ENCODE measurements around the gene KCNJ18.
A peak's percentile ranks its signal among the peaks of the same experiment; 100 is the strongest.
"Not testable (repeated sequence)": the region's sequence is repeated elsewhere in the genome, so short reads cannot be mapped to it uniquely, and the experiment has no call there.

KCNJ18 gene

DNA sequence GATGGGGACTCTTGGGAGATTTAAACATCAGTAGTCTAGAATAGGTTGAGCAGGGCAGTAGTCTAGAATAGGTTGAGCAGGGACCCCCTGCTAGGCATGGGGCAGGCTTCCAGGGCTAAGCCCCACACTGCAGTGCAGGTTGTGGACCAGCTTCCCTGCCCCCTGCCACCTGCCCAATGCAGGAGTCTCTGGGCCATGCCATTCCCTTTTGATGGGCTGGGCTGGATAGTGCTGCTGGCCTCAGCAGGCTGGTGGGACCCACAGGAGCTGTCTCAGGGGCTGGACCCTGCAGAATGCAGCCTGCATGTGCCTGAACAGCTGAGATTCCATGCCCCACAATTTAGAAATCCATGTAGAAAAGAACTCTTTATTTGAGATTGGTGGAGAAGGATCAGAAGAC is 26.6 kb downstream of the KCNJ18 start:
- H3K4me3 ChIP-seq (ENCODE audit: low read depth, low read length); POLR2A ChIA-PET; CTCF ChIA-PET; H3K9me3 ChIP-seq (ENCODE audit: control insufficient read depth, insufficient read depth, low read depth, low read length); H3K27ac ChIP-seq (ENCODE audit: extremely low read depth, low read depth, low read length); H3K4me1 ChIP-seq (ENCODE audit: control insufficient read depth, insufficient read depth, low read length); H3K36me3 ChIP-seq (ENCODE audit: control insufficient read depth in 2 of 2, insufficient read depth in 1 of 2, low read length in 2 of 2): not testable (repeated sequence)

- H3K36me3 ChIP-seq (ENCODE audit: control insufficient read depth in 2 of 2, insufficient read depth in 1 of 2, low read length in 2 of 2); H3K27ac ChIP-seq (ENCODE audit: extremely low read depth, low read depth, low read length); CTCF ChIA-PET; H3K4me1 ChIP-seq (ENCODE audit: control insufficient read depth, insufficient read depth, low read length); H3K9me3 ChIP-seq (ENCODE audit: control insufficient read depth, insufficient read depth, low read depth, low read length); H3K4me3 ChIP-seq (ENCODE audit: low read depth, low read length); POLR2A ChIA-PET: not testable (repeated sequence)
These were observed 27.3 kb downstream of the KCNJ18 start for GRCh38 chr17:21719511-21720226.

GRCh38 chr17:21720566-21720965 is 28.2 kb downstream of the KCNJ18 start:
- POLR2A ChIA-PET; H3K27ac ChIP-seq (ENCODE audit: extremely low read depth, low read depth, low read length); H3K9me3 ChIP-seq (ENCODE audit: control insufficient read depth, insufficient read depth, low read depth, low read length); H3K4me3 ChIP-seq (ENCODE audit: low read depth, low read length); H3K4me1 ChIP-seq (ENCODE audit: control insufficient read depth, insufficient read depth, low read length); H3K36me3 ChIP-seq (ENCODE audit: control insufficient read depth in 2 of 2, insufficient read depth in 1 of 2, low read length in 2 of 2); CTCF ChIA-PET: not testable (repeated sequence)

GRCh38 chr17:21722268-21722667 is 29.9 kb downstream of the KCNJ18 start:
- H3K4me3 ChIP-seq (ENCODE audit: low read depth, low read length); H3K27ac ChIP-seq (ENCODE audit: extremely low read depth, low read depth, low read length); H3K4me1 ChIP-seq (ENCODE audit: control insufficient read depth, insufficient read depth, low read length); CTCF ChIA-PET; H3K36me3 ChIP-seq (ENCODE audit: control insufficient read depth in 2 of 2, insufficient read depth in 1 of 2, low read length in 2 of 2); POLR2A ChIA-PET; H3K9me3 ChIP-seq (ENCODE audit: control insufficient read depth, insufficient read depth, low read depth, low read length): not testable (repeated sequence)

DNA sequence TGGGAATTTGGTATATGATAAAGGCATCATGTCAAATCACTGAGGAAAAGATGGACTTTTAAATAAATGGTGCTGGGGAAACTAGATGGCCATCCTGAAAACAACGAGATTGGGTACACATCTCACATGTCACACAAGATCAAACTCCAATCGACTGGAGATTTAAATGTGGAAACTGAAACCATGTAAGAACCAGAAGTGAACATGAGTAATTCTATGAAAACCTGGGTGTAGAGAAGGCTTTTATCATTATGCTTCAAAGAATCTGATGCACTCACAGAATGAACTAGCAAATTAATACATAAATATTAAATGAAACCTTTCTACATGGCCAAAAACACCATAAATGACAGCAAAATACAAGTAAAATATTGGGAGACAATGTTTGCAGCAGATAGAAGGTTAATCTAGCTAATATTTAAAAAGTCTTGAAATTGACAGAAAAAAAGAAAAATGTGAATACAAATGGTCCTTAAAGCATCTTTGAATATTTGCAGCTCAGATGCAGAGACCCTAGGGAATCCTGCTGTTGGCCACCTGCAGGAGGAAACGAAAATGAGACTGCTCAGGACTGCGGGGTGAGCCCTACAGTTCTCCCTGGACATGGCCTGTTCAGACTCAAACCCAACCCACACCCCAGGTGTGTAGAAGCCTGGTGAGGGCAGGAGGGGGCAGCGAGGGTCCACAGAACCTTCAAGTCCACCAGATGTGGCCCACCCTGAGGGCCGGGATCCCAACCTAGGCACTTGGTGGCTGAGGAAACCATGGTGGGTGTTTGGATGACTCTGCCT is 32.1 kb downstream of the KCNJ18 start:
- H3K9me3 ChIP-seq (ENCODE audit: control insufficient read depth, insufficient read depth, low read depth, low read length); H3K4me1 ChIP-seq (ENCODE audit: control insufficient read depth, insufficient read depth, low read length); CTCF ChIA-PET; H3K4me3 ChIP-seq (ENCODE audit: low read depth, low read length); POLR2A ChIA-PET; H3K36me3 ChIP-seq (ENCODE audit: control insufficient read depth in 2 of 2, insufficient read depth in 1 of 2, low read length in 2 of 2); H3K27ac ChIP-seq (ENCODE audit: extremely low read depth, low read depth, low read length): not testable (repeated sequence)

GRCh38 chr17:21731076-21731475 is 38.8 kb downstream of the KCNJ18 start:
- H3K4me1 ChIP-seq (ENCODE audit: control insufficient read depth, insufficient read depth, low read length); H3K9me3 ChIP-seq (ENCODE audit: control insufficient read depth, insufficient read depth, low read depth, low read length); H3K4me3 ChIP-seq (ENCODE audit: low read depth, low read length); CTCF ChIA-PET; H3K36me3 ChIP-seq (ENCODE audit: control insufficient read depth in 2 of 2, insufficient read depth in 1 of 2, low read length in 2 of 2); POLR2A ChIA-PET; H3K27ac ChIP-seq (ENCODE audit: extremely low read depth, low read depth, low read length): not testable (repeated sequence)

GRCh38 chr17:21733931-21734330 is 41.6 kb downstream of the KCNJ18 start:
- H3K9me3 ChIP-seq (ENCODE audit: control insufficient read depth, insufficient read depth, low read depth, low read length); POLR2A ChIA-PET; H3K4me1 ChIP-seq (ENCODE audit: control insufficient read depth, insufficient read depth, low read length); H3K4me3 ChIP-seq (ENCODE audit: low read depth, low read length); H3K36me3 ChIP-seq (ENCODE audit: control insufficient read depth in 2 of 2, insufficient read depth in 1 of 2, low read length in 2 of 2); H3K27ac ChIP-seq (ENCODE audit: extremely low read depth, low read depth, low read length): not testable (repeated sequence)
- CTCF ChIA-PET = interaction anchor here (0.6 kb wide), 1 partner anchor 220 kb away, joined by 3 read pairs; no protein-coding TSS in a partner anchor

- H3K27ac ChIP-seq (ENCODE audit: extremely low read depth, low read depth, low read length); POLR2A ChIA-PET; H3K9me3 ChIP-seq (ENCODE audit: control insufficient read depth, insufficient read depth, low read depth, low read length); H3K4me1 ChIP-seq (ENCODE audit: control insufficient read depth, insufficient read depth, low read length); H3K4me3 ChIP-seq (ENCODE audit: low read depth, low read length); H3K36me3 ChIP-seq (ENCODE audit: control insufficient read depth in 2 of 2, insufficient read depth in 1 of 2, low read length in 2 of 2): not testable (repeated sequence)
- CTCF ChIA-PET = interaction anchor here (0.7 kb wide), 1 partner anchor 341 kb away, joined by 3 read pairs; no protein-coding TSS in a partner anchor
- peak; percentile 7; the same call in 1 of the 2 replicates for TF ChIP-seq ZNF654 (tag by site-specific recombination; IDR thresholded peaks at IDR 0.05; ENCODE audit: low read depth)
These were observed 43.5 kb downstream of the KCNJ18 start for GRCh38 chr17:21735814-21736213.

- CTCF ChIA-PET = interaction anchor here (0.6 kb wide), 2 partner anchors 47 to 700 kb away, joined by 4 to 10 read pairs; no protein-coding TSS in a partner anchor
- POLR2A ChIA-PET; H3K36me3 ChIP-seq (ENCODE audit: control insufficient read depth in 2 of 2, insufficient read depth in 1 of 2, low read length in 2 of 2); H3K9me3 ChIP-seq (ENCODE audit: control insufficient read depth, insufficient read depth, low read depth, low read length); H3K4me3 ChIP-seq (ENCODE audit: low read depth, low read length); H3K4me1 ChIP-seq (ENCODE audit: control insufficient read depth, insufficient read depth, low read length); H3K27ac ChIP-seq (ENCODE audit: extremely low read depth, low read depth, low read length): not testable (repeated sequence)
These were observed 44.8 kb downstream of the KCNJ18 start for GRCh38 chr17:21737015-21737580.

Data from HEK293 (cell line).